DOHH2 (cell line): ENCODE results near the gene TLX2.

ENCODE experiments used
- H3F3A ChIP-seq: fragments of 200-600 bp; sonication (generic), shearing (Covaris generic); 2 replicates; pipeline ENCODE4 v1.6.0; 2016; ENCODE audit warnings: antibody characterized with exemption, mild to moderate bottlenecking; ENCODE audit not compliant: control insufficient read depth, insufficient read depth
- H3K27ac ChIP-seq: fragments of 200-600 bp; sonication (generic); 2 replicates; pipeline ENCODE4 v1.5.1; 2014; ENCODE audit warnings: low read depth, mild to moderate bottlenecking, low read length, moderate library complexity
- H3K27me3 ChIP-seq: fragments of 200-600 bp; sonication (generic); 2 replicates; pipeline ENCODE4 v1.6.1; 2014; ENCODE audit warnings: mild to moderate bottlenecking, low read length, mixed read lengths; ENCODE audit not compliant: control insufficient read depth
- H3K36me3 ChIP-seq: fragments of 200-600 bp; sonication (generic); 2 replicates; pipeline ENCODE4 v1.6.1; 2014; ENCODE audit warnings: mild to moderate bottlenecking, low read length, moderate library complexity, mixed read lengths; ENCODE audit not compliant: control insufficient read depth
- H3K4me1 ChIP-seq: fragments of 200-600 bp; sonication (generic); 2 replicates; pipeline ENCODE4 v1.6.1; 2014; ENCODE audit warnings: mild to moderate bottlenecking, low read length, mixed read lengths; ENCODE audit not compliant: control insufficient read depth
- H3K4me2 ChIP-seq: fragments of 200-600 bp; sonication (generic); 2 replicates; pipeline ENCODE4 v1.6.0; 2014; ENCODE audit warnings: mild to moderate bottlenecking, low read length, moderate library complexity
- H3K4me3 ChIP-seq: fragments of 200-600 bp; sonication (generic); 2 replicates; pipeline ENCODE4 v1.5.1; 2014; ENCODE audit warnings: mild to moderate bottlenecking, low read length, mixed read lengths
- H3K79me2 ChIP-seq: fragments of 200-600 bp; sonication (generic); 2 replicates; pipeline ENCODE4 v1.6.1; 2014; ENCODE audit warnings: mild to moderate bottlenecking, low read length, mixed read lengths; ENCODE audit not compliant: control insufficient read depth
- H3K9me2 ChIP-seq: fragments of 200-600 bp; sonication (generic); replicated peaks from 2 replicates; pipeline ENCODE4 v1.6.1; 2014; ENCODE audit warnings: mild to moderate bottlenecking, low read length, mixed read lengths; ENCODE audit not compliant: control insufficient read depth
- H3K9me3 ChIP-seq: fragments of 200-600 bp; sonication (generic); 2 replicates; pipeline ENCODE4 v1.6.1; 2014; ENCODE audit warnings: antibody characterized with exemption, low read length, mixed read lengths; ENCODE audit not compliant: control insufficient read depth, insufficient read depth
- H4K20me1 ChIP-seq: fragments of 200-600 bp; sonication (generic); 2 replicates; pipeline ENCODE4 v1.6.0; 2014; ENCODE audit warnings: low read depth, mild to moderate bottlenecking, antibody characterized with exemption, low read length, moderate library complexity; ENCODE audit not compliant: control insufficient read depth, insufficient read depth
- CTCF ChIP-seq: fragments of 200-600 bp; sonication (generic); IDR thresholded peaks from one replicate; pipeline ENCODE4 v1.5.1; 2014; ENCODE audit warnings: antibody characterized with exemption, mild to moderate bottlenecking, low read depth, low read length; ENCODE audit not compliant: poor library complexity, severe bottlenecking
- EZH2phosphoT487 ChIP-seq: fragments of 200-600 bp; sonication (generic); IDR thresholded peaks from 2 replicates; pipeline ENCODE4 v1.6.1; 2017; ENCODE audit warnings: borderline replicate concordance, mild to moderate bottlenecking, antibody characterized with exemption, low read length, moderate library complexity, mixed read lengths

TLX2 gene

GRCh38 chr2:74488643-74489481 is 25.4 kb upstream of the TLX2 start:
- H3K4me3 ChIP-seq: no peak overlapping the region
- no peaks in the 10 kb centered on the region for H4K20me1 ChIP-seq
- H3K9me2 ChIP-seq: no peaks in the 10 kb centered on the region
- H3K79me2 ChIP-seq: peaks cover 2% of the 10 kb centered on the region
- no peaks in the 10 kb centered on the region for H3K27me3 ChIP-seq
- no peak for TF ChIP-seq EZH2phosphoT487
- TF ChIP-seq CTCF: no peak
- H3F3A ChIP-seq: no peaks in the 10 kb centered on the region
- H3K4me1 ChIP-seq: peaks cover 2% of the 10 kb centered on the region; the same call in 1 of the 2 replicates
- no peaks in the 10 kb centered on the region for H3K9me3 ChIP-seq
- H3K27ac ChIP-seq: no peak overlapping the region
- H3K36me3 ChIP-seq: peaks cover 36% of the 10 kb centered on the region
- H3K4me2 ChIP-seq: no peak overlapping the region

GRCh38 chr2:74489906-74490305 is 24.3 kb upstream of the TLX2 start:
- Histone ChIP-seq H3K27me3 (no peaks in the 10 kb centered on the region), H3K4me1 (no peaks in the 10 kb centered on the region), H4K20me1 (no peaks in the 10 kb centered on the region), H3K4me2 (no peak overlapping the region), H3K79me2 (no peaks in the 10 kb centered on the region), H3K9me3 (no peaks in the 10 kb centered on the region), H3F3A (no peaks in the 10 kb centered on the region), H3K4me3 (no peak overlapping the region), H3K9me2 (no peaks in the 10 kb centered on the region), H3K27ac (no peak overlapping the region), H3K36me3 (peaks cover 36% of the 10 kb centered on the region)
- TF ChIP-seq EZH2phosphoT487 (no peak), CTCF (no peak)

DNA sequence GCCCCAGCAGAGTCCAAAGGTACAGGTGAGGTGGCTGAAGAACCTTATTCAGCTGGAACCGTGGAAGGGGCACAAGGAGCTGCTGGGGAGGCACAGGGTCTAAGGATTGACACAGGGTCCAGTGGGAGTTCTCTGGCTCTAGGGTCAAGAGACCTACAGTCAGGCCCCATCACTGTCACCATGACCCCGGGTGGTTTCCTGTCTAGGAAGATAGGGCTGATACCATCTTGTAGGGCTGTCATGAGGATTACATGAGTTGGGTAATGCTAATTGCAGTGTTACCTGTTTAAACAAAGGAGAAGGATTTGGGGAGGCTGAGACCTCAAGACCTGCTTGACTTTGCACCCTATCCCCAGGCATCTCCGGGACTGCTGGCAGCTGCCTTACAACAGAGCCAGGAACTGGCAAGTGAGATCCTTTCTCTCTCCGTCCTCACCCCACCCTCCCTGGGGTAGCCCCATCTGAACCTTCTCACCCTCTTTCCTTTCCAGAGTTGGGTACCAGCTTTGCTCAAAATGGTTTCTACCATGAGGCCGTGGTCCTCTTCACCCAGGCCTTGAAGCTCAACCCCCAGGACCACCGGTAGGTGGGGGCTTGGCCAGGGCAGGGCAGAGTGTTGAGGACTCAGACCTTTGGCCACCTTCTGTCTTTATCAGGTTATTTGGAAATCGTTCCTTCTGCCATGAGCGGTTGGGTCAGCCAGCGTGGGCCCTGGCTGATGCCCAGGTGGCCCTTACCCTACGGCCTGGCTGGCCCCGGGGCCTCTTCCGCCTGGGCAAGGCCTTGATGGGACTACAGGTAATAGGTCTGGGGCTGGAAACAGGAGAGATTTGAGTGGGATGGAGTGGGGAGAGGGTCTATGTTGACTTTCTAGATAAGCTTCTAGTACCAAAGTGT is 22.4 kb upstream of the TLX2 start:
- Histone ChIP-seq H3K4me2 (no peak overlapping the region), H3K27me3 (no peaks in the 10 kb centered on the region), H3K9me3 (no peaks in the 10 kb centered on the region), H3K27ac (no peak overlapping the region), H3K36me3 (peaks cover 29% of the 10 kb centered on the region), H3K4me3 (no peak overlapping the region), H3K9me2 (no peaks in the 10 kb centered on the region), H4K20me1 (no peaks in the 10 kb centered on the region), H3K4me1 (no peaks in the 10 kb centered on the region), H3K79me2 (no peaks in the 10 kb centered on the region), H3F3A (no peaks in the 10 kb centered on the region)
- TF ChIP-seq CTCF: no peak
- TF ChIP-seq EZH2phosphoT487: no peak
